Measurements from ENCODE around the gene GOLGB1.

The GOLGB1 gene

DNA sequence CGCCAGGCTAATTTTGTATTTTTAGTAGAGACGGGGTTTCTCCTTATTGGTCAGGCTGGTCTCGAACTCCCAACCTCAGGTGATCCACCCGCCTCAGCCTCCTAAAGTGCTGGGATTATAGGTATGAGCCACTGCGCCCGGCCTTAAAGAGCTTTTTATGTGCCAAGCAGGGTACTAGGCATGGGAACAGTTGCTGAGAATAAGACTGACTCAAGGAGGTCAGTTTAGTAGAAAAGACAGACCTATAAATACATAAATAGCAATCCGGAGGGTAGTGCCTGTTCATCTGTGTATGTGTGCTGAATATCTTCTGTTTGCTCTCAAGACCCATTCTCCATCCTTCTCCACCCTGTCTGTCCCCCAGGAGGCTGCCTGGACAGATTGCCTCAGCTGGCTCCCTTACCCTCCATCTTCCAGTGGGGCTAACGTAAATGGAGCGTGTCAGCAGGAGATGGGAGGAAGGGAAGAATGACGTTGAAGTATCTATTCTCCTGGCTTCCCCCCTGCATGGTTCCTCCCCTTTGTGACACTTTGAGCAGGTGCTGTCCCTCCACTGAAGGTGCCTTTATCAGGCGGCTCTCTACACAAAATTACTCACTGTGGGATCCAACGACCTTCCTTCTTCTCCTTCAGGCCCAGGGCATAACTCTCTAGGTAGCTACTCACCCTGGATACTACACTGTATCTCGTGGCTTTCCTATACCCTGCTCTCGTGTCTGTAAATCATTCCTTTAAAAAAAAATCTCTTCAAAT, 125.2 kb downstream of the GOLGB1 start:
- DNase-seq (ENCODE audit: insufficient read length) (no peak), FAIRE-seq (no peak)
- TF ChIP-seq TAF1 (IDR thresholded peaks at IDR 0.05; ENCODE audit: borderline replicate concordance, low read depth, low read length), result no peak
- TF ChIP-seq POLR2AphosphoS5 (IDR thresholded peaks at IDR 0.05; ENCODE audit: low read depth, low read length), result no peak
- TF ChIP-seq POLR2A (IDR thresholded peaks at IDR 0.05; ENCODE audit: low read depth, low read length), result no peak

DNA sequence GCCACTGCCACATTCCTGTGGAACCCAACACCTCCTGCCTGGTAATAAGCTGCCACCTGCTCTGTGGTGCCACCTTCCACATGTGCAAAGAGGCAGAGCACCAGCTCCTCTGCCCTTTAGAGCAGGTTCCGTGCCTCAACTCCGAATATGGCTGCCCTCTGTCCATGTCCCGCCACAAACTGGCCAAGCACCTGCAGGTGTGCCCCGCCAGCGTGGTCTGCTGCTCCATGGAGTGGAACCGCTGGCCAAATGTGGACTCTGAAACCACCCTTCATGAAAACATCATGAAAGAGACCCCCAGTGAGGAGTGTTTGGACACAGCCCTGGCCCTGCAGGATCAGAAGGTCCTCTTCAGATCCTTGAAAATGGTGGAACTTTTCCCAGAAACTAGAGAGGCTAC, 128.1 kb downstream of the GOLGB1 start:
- no peak for DNase-seq (ENCODE audit: insufficient read length)
- FAIRE-seq, result no peak
- TF ChIP-seq TAF1 (IDR thresholded peaks at IDR 0.05; ENCODE audit: borderline replicate concordance, low read depth, low read length) (no peak), POLR2A (IDR thresholded peaks at IDR 0.05; ENCODE audit: low read depth, low read length) (no peak), POLR2AphosphoS5 (IDR thresholded peaks at IDR 0.05; ENCODE audit: low read depth, low read length) (no peak)

DNA sequence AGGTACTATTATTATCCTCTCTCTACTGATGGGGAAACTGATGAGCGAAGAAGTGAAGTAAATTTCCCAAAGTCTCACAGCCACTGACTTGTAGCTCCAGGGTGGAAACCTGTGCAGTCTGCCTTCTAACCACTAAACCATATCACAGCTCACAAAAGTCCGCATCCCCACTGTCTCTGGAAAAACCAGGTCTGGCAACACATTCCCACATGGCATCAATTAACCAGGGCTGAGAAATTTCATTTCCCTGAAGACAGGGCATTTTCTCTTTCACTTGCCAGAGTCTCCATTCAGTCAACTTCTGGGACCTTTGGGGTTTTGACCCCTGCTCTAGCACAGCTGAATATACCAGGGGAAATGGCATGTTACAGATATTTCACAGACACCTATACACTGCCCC, 129.8 kb downstream of the GOLGB1 start:
- TF ChIP-seq POLR2AphosphoS5 (IDR thresholded peaks at IDR 0.05; ENCODE audit: low read depth, low read length), result no peak
- TF ChIP-seq POLR2A (IDR thresholded peaks at IDR 0.05; ENCODE audit: low read depth, low read length), result no peak
- TF ChIP-seq TAF1 (IDR thresholded peaks at IDR 0.05; ENCODE audit: borderline replicate concordance, low read depth, low read length), result no peak
- no peak for FAIRE-seq
- DNase-seq (ENCODE audit: insufficient read length), result no peak

Measured in GM12892 (cell line).